ENCODE results near the gene ISLR2.

DNA sequence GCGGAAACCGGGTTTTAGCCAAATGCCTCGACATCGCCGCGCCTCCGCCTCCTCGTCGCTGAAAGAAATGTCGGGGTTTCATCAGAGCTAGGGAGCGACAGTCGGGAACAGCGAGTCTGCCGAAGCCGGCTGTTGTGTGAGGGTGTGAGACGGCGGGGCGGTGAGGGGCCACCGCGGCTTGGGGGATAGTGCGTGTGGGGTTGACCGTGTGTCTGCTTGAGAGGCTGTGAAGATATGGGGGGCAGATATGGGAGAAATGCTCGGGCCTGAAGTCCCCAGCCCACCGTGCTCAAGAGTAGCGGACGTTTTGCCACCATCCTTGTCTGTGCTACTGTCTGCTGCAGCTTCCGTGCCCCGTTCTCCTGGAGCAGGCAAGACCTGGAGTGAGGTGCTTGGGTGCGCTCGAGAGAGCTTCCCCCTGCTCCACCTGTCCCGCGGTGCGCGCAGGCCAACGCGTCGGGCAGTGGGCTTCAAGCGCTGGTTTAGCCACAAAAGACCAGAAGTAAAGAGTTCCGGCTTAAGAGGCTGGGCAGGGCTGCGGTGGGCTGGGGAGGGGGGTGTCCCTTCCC is 716 bp upstream of the ISLR2 start:
- TF ChIP-seq CTCF (IDR thresholded peaks at IDR 0.05; ENCODE audit: low read length), result no peak
- no peak for TF ChIP-seq EZH2 (IDR thresholded peaks at IDR 0.05; ENCODE audit: borderline replicate concordance, low read length)

Measured in OCI-LY1 (cell line).